ENCODE measurements around the gene TLCD1. TPM values are rescaled to one million over a fixed set of nuclear protein-coding genes. Genes with fewer than 3 reads are reported as not detected.

The TLCD1 gene, protein sequence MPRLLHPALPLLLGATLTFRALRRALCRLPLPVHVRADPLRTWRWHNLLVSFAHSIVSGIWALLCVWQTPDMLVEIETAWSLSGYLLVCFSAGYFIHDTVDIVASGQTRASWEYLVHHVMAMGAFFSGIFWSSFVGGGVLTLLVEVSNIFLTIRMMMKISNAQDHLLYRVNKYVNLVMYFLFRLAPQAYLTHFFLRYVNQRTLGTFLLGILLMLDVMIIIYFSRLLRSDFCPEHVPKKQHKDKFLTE
- total RNA-seq (2014; rRNA removed; shearing (Covaris generic); ENCODE audit: low replicate concordance) = 2.1 and 3.8 TPM in 2 replicates

- H3K9me3 ChIP-seq (ENCODE audit: low read length) = no peaks in the 10 kb centered on the region
- peaks cover 26% of the 10 kb centered on the region for H3K36me3 ChIP-seq (ENCODE audit: insufficient read depth, low read length)
- peaks cover 14% of the 10 kb centered on the region for H3K79me2 ChIP-seq (ENCODE audit: low read length)
- H3K9me2 ChIP-seq (replicated peaks; ENCODE audit: insufficient read depth, low read length) = no peaks in the 10 kb centered on the region
- no peaks in the 10 kb centered on the region for H3K27me3 ChIP-seq (ENCODE audit: low read length)
- H2AFZ ChIP-seq (ENCODE audit: low read length) = peak within 1 kb of the TSS; percentile 95; the same call in 1 of the 2 replicates
- H3K9ac ChIP-seq (ENCODE audit: low read length) = peak within 1 kb of the TSS; percentile 77
- peak; percentile 94 for DNase-seq
- peaks cover 65% of the 10 kb centered on the region for H3K4me1 ChIP-seq (ENCODE audit: low read length)
- H3K27ac ChIP-seq (ENCODE audit: low read length) = peak within 1 kb of the TSS; percentile 85
- H4K20me1 ChIP-seq (ENCODE audit: insufficient read depth, low read depth, low read length) = peaks cover 21% of the 10 kb centered on the region; the same call in 1 of the 2 replicates
- peak within 1 kb of the TSS; percentile 94 for H3K4me2 ChIP-seq (ENCODE audit: low read depth, low read length, poor library complexity, severe bottlenecking)
- H3K4me3 ChIP-seq (ENCODE audit: low read length) = peak within 1 kb of the TSS; percentile 81
These were observed at the start of gene TLCD1 for GRCh38 chr17:28726226-28726626. Gene TLCD1 (minus strand): TSS chr17:28726233. CDS start chr17:28726097, 136 bp downstream.

DNA sequence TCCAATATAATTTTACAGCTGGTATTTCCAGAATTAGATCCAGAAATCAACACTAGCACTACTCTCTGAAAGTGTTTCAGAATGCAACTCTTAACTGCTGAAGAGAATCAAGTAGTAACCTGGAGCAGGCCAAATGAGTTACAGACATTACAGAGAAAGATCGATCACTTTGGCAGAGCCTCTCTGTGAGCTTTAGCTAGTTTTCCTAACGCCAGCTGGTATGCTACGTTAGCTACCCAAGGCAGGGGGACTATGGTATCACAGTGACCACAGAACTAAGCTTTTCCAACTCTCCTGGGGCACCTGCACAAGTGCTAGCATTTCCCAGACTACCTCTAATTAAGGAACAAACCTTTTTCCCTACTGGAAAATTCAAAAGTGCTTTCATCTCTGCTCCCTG lies 48.2 kb upstream of the TLCD1 start:
- Histone ChIP-seq H3K9me2 (replicated peaks; ENCODE audit: insufficient read depth, low read length) (no peaks in the 10 kb centered on the region), H4K20me1 (ENCODE audit: insufficient read depth, low read depth, low read length) (no peaks in the 10 kb centered on the region), H2AFZ (ENCODE audit: low read length) (no peak overlapping the region), H3K4me3 (ENCODE audit: low read length) (no peak overlapping the region), H3K9ac (ENCODE audit: low read length) (no peak overlapping the region), H3K4me1 (ENCODE audit: low read length) (peaks cover 17% of the 10 kb centered on the region), H3K4me2 (ENCODE audit: low read depth, low read length, poor library complexity, severe bottlenecking) (no peak overlapping the region), H3K27me3 (ENCODE audit: low read length) (no peaks in the 10 kb centered on the region), H3K9me3 (ENCODE audit: low read length) (no peaks in the 10 kb centered on the region), H3K27ac (ENCODE audit: low read length) (no peak overlapping the region), H3K36me3 (ENCODE audit: insufficient read depth, low read length) (no peaks in the 10 kb centered on the region), H3K79me2 (ENCODE audit: low read length) (peaks cover 77% of the 10 kb centered on the region)
- DNase-seq = no peak

DNA sequence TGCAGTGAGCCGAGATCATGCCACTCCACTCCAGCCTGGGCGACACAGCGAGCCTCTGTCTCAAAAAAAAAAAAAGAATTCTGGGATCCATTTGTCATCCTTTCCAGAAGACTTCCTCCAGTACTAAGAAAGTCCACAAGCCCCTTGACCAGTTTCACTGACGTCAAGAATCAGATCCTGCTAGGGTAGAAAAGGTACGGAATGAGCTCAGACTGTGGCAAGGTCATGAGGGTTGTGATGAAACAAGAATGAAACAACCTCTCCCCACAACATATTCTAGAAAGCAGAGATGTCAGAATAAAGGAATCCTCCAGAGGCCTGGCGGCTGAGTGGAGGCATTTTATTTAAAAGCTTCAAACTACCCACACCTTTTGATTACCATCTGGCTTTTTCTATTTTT lies 47.7 kb upstream of the TLCD1 start:
- Histone ChIP-seq H3K79me2 (ENCODE audit: low read length) (peaks cover 73% of the 10 kb centered on the region), H3K27ac (ENCODE audit: low read length) (no peak overlapping the region)
- DNase-seq = no peak

GRCh38 chr17:28765038-28765437 lies 39.0 kb upstream of the TLCD1 start:
- no peaks in the 10 kb centered on the region for H3K9me3 ChIP-seq (ENCODE audit: low read length)
- DNase-seq = no peak

More for the DNA sequence above, 47.7 kb upstream of the TLCD1 start:
- Histone ChIP-seq H3K4me2 (ENCODE audit: low read depth, low read length, poor library complexity, severe bottlenecking) (no peak overlapping the region), H3K9ac (ENCODE audit: low read length) (no peak overlapping the region), H3K4me1 (ENCODE audit: low read length) (peaks cover 12% of the 10 kb centered on the region), H3K4me3 (ENCODE audit: low read length) (no peak overlapping the region), H3K9me2 (replicated peaks; ENCODE audit: insufficient read depth, low read length) (no peaks in the 10 kb centered on the region), H3K27me3 (ENCODE audit: low read length) (no peaks in the 10 kb centered on the region), H3K36me3 (ENCODE audit: insufficient read depth, low read length) (no peaks in the 10 kb centered on the region), H2AFZ (ENCODE audit: low read length) (no peak overlapping the region), H4K20me1 (ENCODE audit: insufficient read depth, low read depth, low read length) (no peaks in the 10 kb centered on the region), H3K9me3 (ENCODE audit: low read length) (no peaks in the 10 kb centered on the region)

GRCh38 chr17:28763804-28764266 lies 37.8 kb upstream of the TLCD1 start:
- Histone ChIP-seq H3K4me2 (ENCODE audit: low read depth, low read length, poor library complexity, severe bottlenecking) (no peak overlapping the region), H3K27me3 (ENCODE audit: low read length) (no peaks in the 10 kb centered on the region), H3K79me2 (ENCODE audit: low read length) (peaks cover 34% of the 10 kb centered on the region), H3K36me3 (ENCODE audit: insufficient read depth, low read length) (peaks cover 7% of the 10 kb centered on the region; the same call in 1 of the 2 replicates), H3K9me2 (replicated peaks; ENCODE audit: insufficient read depth, low read length) (no peaks in the 10 kb centered on the region), H3K27ac (ENCODE audit: low read length) (no peak overlapping the region), H3K9me3 (ENCODE audit: low read length) (no peaks in the 10 kb centered on the region), H2AFZ (ENCODE audit: low read length) (no peak overlapping the region), H4K20me1 (ENCODE audit: insufficient read depth, low read depth, low read length) (peaks cover 3% of the 10 kb centered on the region; the same call in 1 of the 2 replicates), H3K9ac (ENCODE audit: low read length) (no peak overlapping the region), H3K4me3 (ENCODE audit: low read length) (no peak overlapping the region), H3K4me1 (ENCODE audit: low read length) (peaks cover 8% of the 10 kb centered on the region)
- DNase-seq = peak; percentile 95

More at GRCh38 chr17:28765038-28765437, 39.0 kb upstream of the TLCD1 start:
- peaks cover 7% of the 10 kb centered on the region; the same call in 1 of the 2 replicates for H3K36me3 ChIP-seq (ENCODE audit: insufficient read depth, low read length)
- no peaks in the 10 kb centered on the region for H3K9me2 ChIP-seq (replicated peaks; ENCODE audit: insufficient read depth, low read length)
- peaks cover 3% of the 10 kb centered on the region; the same call in 1 of the 2 replicates for H4K20me1 ChIP-seq (ENCODE audit: insufficient read depth, low read depth, low read length)
- no peak overlapping the region for H2AFZ ChIP-seq (ENCODE audit: low read length)
- no peaks in the 10 kb centered on the region for H3K27me3 ChIP-seq (ENCODE audit: low read length)
- peaks cover 8% of the 10 kb centered on the region for H3K4me1 ChIP-seq (ENCODE audit: low read length)
- no peak overlapping the region for H3K4me2 ChIP-seq (ENCODE audit: low read depth, low read length, poor library complexity, severe bottlenecking)
- H3K27ac ChIP-seq (ENCODE audit: low read length) = peak overlapping the region; percentile 28
- H3K4me3 ChIP-seq (ENCODE audit: low read length) = no peak overlapping the region
- no peak overlapping the region for H3K9ac ChIP-seq (ENCODE audit: low read length)
- H3K79me2 ChIP-seq (ENCODE audit: low read length) = peaks cover 39% of the 10 kb centered on the region

DNA sequence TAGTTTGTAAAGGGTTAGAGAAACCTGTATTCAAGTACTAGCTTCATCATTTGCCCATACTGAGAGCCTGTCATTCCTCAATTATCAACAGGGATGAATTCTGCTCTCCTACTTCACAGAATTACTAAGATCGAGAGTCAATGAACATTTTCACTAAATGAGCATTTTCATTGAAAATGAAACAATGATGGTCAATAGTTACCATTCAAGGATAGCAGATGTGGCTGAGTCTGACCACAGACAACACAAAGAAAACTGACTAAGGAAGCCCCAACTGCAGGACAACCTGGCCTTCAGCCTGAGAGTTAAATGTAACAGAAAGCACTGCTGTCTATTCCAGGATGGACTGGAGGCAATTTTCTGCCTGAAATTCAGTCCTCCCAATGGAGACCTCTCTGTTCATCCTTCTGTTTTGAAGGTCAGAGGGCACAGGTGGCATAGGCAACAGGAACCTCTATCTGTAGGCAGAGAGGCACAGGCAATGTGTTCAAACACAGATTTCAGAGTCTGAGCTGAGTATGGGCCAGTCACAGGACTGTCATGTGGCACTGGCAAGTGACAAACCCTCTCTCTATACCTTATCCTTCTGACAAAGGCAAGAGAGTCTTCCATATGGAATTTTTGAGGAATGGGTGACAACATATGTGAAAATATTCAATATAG lies 37.2 kb upstream of the TLCD1 start:
- no peaks in the 10 kb centered on the region for H3K9me2 ChIP-seq (replicated peaks; ENCODE audit: insufficient read depth, low read length)
- H3K4me3 ChIP-seq (ENCODE audit: low read length) = no peak overlapping the region
- no peak for DNase-seq
- H4K20me1 ChIP-seq (ENCODE audit: insufficient read depth, low read depth, low read length) = peaks cover 3% of the 10 kb centered on the region; the same call in 1 of the 2 replicates
- no peak overlapping the region; the same call in 1 of the 2 replicates for H3K27ac ChIP-seq (ENCODE audit: low read length)
- peaks cover 10% of the 10 kb centered on the region; the same call in 1 of the 2 replicates for H3K36me3 ChIP-seq (ENCODE audit: insufficient read depth, low read length)
- H3K4me2 ChIP-seq (ENCODE audit: low read depth, low read length, poor library complexity, severe bottlenecking) = no peak overlapping the region
- no peaks in the 10 kb centered on the region for H3K27me3 ChIP-seq (ENCODE audit: low read length)
- H2AFZ ChIP-seq (ENCODE audit: low read length) = no peak overlapping the region
- H3K9me3 ChIP-seq (ENCODE audit: low read length) = no peaks in the 10 kb centered on the region
- peaks cover 32% of the 10 kb centered on the region for H3K79me2 ChIP-seq (ENCODE audit: low read length)
- H3K9ac ChIP-seq (ENCODE audit: low read length) = no peak overlapping the region
- H3K4me1 ChIP-seq (ENCODE audit: low read length) = peaks cover 8% of the 10 kb centered on the region

- Histone ChIP-seq H3K4me3 (ENCODE audit: low read length) (no peak overlapping the region), H3K9ac (ENCODE audit: low read length) (no peak overlapping the region), H3K9me3 (ENCODE audit: low read length) (no peaks in the 10 kb centered on the region), H3K79me2 (ENCODE audit: low read length) (peaks cover 25% of the 10 kb centered on the region), H3K9me2 (replicated peaks; ENCODE audit: insufficient read depth, low read length) (no peaks in the 10 kb centered on the region), H3K27me3 (ENCODE audit: low read length) (no peaks in the 10 kb centered on the region), H2AFZ (ENCODE audit: low read length) (no peak overlapping the region), H3K4me1 (ENCODE audit: low read length) (peaks cover 24% of the 10 kb centered on the region), H3K36me3 (ENCODE audit: insufficient read depth, low read length) (peaks cover 19% of the 10 kb centered on the region; the same call in 1 of the 2 replicates), H4K20me1 (ENCODE audit: insufficient read depth, low read depth, low read length) (no peaks in the 10 kb centered on the region), H3K4me2 (ENCODE audit: low read depth, low read length, poor library complexity, severe bottlenecking) (no peak overlapping the region), H3K27ac (ENCODE audit: low read length) (peak overlapping the region; percentile 23; the same call in 1 of the 2 replicates)
- no peak for DNase-seq
These were observed 34.8 kb upstream of the TLCD1 start for GRCh38 chr17:28760601-28761562.
